Right ventricle myocardium inferior (tissue), 1 donor: ENCODE results near the gene TBC1D14. TPM values are rescaled to one million over a fixed set of nuclear protein-coding genes. Genes with fewer than 3 reads are reported as not detected.
"Not testable (repeated sequence)": the region's sequence is repeated elsewhere in the genome, so short reads cannot be mapped to it uniquely, and the experiment has no call there.

Experiments used
- ATAC-seq: fragments of 200-7000 bp; cut with Tn5 transposase; one replicate; pipeline ENCODE4 v1.9.1; 2020; ENCODE audit warnings: mild to moderate bottlenecking, moderate library complexity
- DNase-seq: peaks from one replicate; pipeline ENCODE4 v3.0.0; 2021; ENCODE audit errors: missing footprints
- intact Hi-C: fragments of 100-400 bp; cut with DNase I; formaldehyde crosslinking; loops from one replicate; pipeline ENCODE4 v1.11.0; 2022
- total RNA-seq: library from RNA; stranded (reverse); fragmentation: NEBNext Ultra II Directional; extraction: Animal tissue kit (Norgen Biotek cat#: 25700); gene quantifications from one replicate; pipeline ENCODE4 v1.2.1, GENCODE V29; 2021
- donor health status: DM: no; HTN: yes; CAD: no; lungs with severe emphysema.

Gene TBC1D14
- total RNA-seq, 1 donor from 2014 or later = 36.1 TPM

DNA sequence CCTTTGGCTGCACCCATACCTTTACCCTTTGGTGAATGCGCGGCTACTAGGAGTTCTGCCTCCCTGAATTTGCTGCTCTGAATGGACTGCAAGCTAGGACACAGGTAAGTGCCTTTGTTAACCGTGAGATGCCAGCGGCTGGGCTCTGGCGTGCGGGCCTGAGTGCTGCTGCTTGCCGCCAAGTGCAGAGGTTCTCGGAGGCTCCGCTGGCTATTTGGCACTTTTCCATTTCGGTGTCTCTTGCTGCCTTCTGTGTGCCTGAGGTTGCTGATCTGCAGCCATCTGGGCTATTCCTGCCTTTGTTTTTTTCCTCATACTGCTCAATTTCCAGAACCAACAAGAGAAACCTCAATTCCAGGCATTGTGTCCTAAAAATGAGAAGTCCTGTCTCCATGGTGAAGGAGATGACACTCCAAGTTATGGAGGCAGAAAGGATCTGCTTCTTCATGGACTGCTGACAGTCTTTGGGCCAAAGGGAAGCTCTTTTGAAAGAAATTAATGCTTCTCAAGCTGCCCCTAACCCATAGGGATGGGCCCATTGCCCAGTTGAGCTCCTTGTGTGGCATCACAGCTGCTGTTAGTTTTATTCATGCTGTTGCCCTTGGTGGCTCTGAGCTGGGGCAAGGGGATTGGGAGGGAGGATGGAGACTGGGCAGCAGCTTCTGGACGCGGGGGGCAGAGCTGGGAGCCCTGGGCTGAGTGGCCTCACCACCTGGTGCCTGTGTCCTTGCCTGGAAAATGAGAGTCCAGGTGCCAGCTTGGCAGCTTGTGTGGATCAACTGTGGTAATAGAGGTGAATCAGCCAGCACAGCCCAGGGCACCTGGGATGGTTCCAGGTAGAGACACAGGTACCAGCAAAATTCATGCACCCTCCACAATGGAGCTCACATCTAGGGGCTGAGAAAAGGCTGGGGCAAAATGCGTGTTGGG, 3.8 kb upstream of the TBC1D14 start:
- ATAC-seq = no peak
- intact Hi-C loops = no loop called here
- DNase-seq = peak; percentile 42

DNA sequence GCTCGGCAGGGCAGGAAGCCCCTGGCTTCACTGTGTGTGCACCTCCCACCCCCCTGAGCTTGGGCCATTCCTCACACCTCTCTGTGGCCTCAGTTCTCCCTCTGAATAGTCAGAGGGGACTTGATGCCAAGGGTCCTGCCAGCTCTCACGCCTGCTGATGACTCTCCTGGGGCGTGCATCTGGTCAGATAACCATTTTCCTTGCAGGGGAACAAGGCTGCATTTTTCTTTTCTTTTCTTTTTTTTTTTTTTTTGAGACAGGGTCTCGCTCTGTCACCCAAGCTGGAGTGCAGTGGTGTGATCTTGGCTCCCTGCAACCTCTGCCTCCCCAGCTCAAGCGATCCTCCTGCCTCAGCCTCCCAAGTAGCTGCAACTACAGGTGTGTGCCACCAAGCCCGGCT, 3.1 kb upstream of the TBC1D14 start:
- intact Hi-C loops, ATAC-seq: not testable (repeated sequence)
- peak; percentile 6 for DNase-seq

DNA sequence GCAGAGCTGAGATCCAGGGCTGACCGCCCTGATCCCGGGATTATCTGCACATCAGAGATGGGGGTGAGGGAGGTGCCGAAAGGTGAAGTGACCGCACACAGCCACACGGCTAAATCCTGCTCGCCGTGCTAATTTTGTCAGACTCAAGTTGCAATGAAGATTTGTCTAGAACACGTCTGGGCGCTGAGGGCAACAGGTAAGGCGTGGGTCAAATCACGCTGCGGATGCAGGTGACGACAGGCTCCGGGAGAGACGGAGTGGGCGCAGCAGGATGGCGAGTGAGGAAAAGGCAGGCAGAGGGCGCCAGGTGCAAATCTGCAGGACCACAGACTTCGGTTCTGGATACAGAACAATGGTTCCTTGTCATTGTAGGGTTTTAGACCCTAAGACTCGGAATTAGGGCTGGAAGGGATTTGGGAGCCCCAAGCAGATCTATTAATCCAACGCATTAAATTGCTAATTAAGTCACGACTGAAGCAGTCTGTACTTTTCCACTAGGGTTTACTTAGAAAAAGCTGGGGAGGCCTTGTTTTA, 1.9 kb upstream of the TBC1D14 start:
- intact Hi-C loops = loop anchor here (2.0 kb wide), 1 partner anchor 163 kb away; no protein-coding TSS in a partner anchor
- DNase-seq (peak; percentile 63), ATAC-seq (no peak)

DNA sequence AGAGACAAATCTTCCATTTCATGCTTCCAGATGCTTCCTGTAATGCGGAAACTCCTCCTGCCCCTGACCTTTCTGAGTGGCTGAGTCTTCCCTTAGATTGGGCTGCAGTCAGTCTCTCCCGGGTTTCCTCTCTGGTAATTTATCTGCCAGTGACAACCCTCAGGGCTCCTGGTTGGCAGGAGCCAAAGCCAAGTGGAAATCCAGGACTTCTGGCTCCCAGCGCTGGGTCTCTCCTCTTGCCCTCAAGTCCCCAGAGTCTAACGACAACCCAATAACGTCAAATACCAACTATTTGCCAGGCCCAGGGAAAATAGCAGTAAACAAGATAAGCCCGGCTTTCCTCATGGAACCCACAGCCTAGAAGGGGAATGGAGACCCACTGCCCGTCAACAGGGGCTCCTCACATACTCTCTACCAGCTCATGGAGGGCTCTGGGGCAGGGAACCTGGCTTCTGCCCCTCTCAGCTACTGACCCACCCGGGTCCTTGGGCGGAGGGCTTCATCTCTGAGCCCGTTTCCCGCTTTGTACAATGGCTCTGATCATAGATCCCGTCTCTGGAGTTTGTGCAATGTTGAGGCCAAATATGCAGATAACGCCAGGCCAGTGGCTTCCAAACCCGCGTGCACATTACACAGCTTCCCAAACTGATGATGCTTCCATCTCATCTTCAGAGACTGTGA, 1.1 kb upstream of the TBC1D14 start:
- ATAC-seq (no peak), DNase-seq (peak; percentile 53)
- intact Hi-C loops = loop anchor here (2.0 kb wide), 1 partner anchor 162 kb away; no protein-coding TSS in a partner anchor

DNA sequence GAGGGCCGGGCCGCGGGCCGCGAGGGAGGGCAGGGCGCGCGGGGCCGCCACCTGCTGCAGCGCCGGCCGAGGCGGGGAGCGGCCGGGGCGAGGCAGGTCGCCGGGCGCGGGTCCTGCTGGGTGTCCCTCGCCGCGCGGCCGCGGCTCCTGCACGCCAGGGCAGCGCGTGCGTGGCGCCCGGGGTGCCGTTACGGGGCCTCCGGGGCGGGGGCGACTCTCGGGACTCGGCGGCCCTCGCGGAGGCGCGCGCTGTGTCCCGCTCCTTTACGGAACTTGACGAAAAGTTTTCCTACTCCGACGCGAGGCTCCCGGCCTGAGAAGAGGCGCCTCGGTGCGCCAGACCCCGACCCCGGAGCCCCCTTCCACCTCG, 329 bp downstream of the TBC1D14 start:
- ATAC-seq (no peak), DNase-seq (peak; percentile 80)
- intact Hi-C loops = loop anchor here (2.0 to 10.0 kb wide), 3 partner anchors 77 to 161 kb away; partner anchors contain the start of gene TADA2B

DNA sequence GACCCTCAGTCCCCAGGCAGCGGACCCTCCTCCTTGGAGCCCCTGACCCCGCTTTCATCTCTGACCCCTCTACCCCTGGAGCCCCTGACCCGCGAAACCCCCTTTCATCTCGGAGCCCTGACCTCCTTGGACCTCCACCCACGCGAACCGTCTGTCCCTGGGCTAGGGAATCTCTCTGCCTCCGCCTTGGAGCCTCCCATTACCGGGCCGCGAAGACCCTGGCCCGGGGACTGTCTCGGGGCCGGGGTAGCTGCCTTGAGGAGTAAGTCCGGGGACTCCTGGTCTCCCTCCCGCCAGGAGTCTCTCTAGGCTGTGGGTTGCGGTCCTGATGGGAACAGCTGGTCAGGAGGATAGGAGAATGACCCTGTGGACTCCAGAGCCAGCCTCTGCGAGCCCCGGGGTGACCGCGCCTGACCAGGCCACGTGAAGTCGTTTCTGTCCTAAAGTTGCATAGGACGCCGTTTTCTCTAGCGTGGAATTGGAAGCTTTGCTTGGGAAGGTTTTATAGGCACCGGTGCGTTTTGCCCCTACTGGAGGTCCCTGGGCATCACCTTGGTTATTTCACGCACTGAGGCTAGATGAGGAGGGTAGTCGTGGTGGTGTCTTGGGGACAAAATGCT, 824 bp downstream of the TBC1D14 start:
- no peak for DNase-seq
- ATAC-seq = no peak
- intact Hi-C loops = loop anchor here (2.0 to 10.0 kb wide), 2 partner anchors 76 to 134 kb away; partner anchors contain the start of gene TADA2B

DNA sequence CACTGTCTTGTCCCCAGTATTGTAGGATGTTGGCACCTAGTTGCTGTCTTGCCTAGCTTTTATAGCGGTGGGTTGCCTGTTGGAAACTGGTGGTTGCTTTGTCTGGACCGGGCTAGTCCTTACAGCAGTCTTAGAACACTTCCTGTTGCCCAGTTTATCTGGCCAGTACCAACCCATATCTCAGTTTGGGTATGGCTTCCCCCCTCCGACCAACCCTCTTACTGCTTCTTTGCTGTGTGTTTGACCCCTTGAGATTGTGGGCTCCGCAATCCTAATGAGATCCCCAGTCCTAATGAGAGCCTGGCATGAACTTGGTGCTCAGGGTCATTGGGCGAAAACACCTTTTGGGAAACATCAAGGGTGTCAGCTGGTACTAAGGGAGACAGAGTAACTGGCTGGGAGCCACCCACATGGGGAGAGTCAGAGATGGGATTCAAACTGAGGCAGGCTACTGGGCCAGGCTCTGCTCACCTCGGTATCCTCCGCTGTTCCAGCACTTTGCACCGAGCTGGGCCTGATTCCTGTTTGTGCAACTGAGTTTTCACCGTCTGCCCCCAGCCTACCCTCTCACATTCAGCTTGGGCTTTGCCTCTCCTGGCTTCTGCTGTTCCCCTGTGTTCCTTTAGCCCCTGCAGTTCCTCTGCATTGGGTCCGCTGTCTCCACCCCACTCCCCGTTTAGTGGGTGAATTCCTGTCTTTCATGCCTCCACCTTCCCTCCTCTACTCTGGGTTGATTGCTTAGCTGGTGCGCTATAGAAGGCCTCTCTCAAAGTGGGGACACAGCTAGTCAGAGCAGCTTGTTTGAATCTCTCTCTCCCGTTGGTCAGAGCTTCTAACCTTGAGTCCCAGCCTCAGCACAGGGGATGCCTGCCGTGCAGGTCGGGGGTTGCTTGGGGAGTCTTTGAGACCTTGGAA, 1.6 kb downstream of the TBC1D14 start:
- ATAC-seq (no peak), DNase-seq (peak; percentile 37)
- intact Hi-C loops = loop anchor here (2.0 to 10.0 kb wide), 2 partner anchors 76 to 134 kb away; partner anchors contain the start of gene TADA2B

DNA sequence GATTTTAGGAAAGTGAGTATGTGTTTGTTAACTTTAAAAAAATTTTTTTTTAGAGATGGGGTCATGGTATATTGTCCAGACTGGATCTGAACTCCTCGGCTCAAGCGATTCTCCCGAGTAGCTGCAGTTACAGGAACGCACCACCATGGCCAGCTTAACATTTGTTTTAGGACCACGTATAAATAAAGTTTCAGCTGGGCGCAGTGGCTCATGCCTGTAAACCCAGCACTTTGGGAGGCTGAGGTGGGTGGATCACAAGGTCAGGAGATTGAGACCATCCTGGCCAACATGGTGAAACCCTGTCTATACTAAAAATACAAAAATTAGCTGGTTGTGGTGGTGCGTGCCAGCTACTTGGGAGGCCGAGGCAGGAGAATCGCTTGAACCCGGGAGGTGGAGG, 2.3 kb downstream of the TBC1D14 start:
- DNase-seq = peak; percentile 7
- intact Hi-C loops = loop anchor here (2.0 to 10.0 kb wide), 2 partner anchors 75 to 133 kb away; partner anchors contain the start of gene TADA2B
- not testable (repeated sequence) for ATAC-seq

DNA sequence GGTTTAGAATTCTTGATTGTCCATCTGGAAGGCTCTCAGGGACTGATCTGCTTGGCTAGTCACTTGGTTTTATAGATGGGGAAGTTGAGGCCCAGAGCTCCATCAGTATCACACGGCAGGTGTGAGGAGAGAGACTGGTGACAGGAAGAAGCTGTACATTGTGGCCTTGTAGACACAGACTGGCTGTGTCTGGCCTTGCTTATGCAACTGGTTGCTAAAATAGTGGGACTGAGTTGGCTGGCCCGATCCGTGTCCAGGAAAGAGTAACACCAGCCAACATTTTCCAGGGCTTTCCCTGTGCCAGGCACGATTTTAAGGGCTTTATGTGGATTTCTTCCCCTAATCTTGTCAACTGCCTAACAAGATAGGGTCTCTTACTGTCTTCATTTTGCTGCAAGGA, 2.8 kb downstream of the TBC1D14 start:
- DNase-seq = peak; percentile 55
- intact Hi-C loops = loop anchor here (10.0 kb wide), 1 partner anchor 132 kb away; the partner anchor contains the start of gene TADA2B
- peak; percentile 47 for ATAC-seq

DNA sequence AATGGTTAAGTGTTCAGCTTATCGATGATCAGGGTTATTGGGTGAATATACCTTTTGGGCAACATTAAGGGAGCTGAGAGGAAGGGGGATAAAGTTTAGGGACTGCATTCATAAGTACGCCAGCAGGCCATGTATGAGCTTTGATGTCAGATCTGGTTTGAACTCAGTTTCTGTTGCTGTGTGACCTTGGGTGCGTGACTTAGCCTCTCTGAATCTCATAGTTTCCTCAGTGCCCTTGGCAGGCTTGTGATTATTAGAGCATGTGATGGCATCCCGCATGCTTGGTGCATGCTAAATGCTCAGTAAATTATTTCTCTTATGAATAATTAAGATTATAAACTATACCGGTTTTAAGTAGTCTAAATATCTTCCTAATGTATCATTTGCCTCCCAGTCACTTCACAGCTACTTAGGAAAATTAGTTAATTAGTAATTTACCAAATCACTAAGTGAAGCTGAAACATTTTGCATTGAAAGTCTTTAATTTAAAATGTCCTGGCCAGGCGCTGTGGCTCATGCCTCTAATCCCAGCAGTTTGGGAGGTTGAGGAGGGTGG, 3.8 kb downstream of the TBC1D14 start:
- DNase-seq (no peak), ATAC-seq (no peak)
- intact Hi-C loops = loop anchor here (10.0 kb wide), 1 partner anchor 131 kb away; the partner anchor contains the start of gene TADA2B

DNA sequence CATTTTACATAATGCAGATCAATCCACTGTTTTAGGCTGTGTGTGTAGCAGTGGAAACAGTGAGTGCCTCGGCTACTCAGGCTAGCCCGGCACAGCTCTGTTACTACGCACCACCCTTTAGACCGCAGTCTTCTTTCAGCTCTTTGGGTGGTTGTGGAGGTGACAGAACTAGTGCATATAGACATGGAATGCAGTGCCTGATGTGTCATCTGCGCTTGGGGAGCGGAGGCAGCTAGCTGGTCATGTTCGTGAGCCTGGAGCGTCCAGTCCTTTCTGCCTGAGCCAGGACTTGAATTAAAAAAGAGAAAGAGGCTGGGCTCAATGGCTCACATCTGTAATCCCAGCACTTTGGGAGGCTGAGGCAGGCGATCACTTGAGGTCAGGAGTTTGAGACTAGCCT, 4.8 kb downstream of the TBC1D14 start:
- intact Hi-C loops = loop anchor here (10.0 kb wide), 1 partner anchor 130 kb away; the partner anchor contains the start of gene TADA2B
- DNase-seq (peak; percentile 41), ATAC-seq (no peak)

DNA sequence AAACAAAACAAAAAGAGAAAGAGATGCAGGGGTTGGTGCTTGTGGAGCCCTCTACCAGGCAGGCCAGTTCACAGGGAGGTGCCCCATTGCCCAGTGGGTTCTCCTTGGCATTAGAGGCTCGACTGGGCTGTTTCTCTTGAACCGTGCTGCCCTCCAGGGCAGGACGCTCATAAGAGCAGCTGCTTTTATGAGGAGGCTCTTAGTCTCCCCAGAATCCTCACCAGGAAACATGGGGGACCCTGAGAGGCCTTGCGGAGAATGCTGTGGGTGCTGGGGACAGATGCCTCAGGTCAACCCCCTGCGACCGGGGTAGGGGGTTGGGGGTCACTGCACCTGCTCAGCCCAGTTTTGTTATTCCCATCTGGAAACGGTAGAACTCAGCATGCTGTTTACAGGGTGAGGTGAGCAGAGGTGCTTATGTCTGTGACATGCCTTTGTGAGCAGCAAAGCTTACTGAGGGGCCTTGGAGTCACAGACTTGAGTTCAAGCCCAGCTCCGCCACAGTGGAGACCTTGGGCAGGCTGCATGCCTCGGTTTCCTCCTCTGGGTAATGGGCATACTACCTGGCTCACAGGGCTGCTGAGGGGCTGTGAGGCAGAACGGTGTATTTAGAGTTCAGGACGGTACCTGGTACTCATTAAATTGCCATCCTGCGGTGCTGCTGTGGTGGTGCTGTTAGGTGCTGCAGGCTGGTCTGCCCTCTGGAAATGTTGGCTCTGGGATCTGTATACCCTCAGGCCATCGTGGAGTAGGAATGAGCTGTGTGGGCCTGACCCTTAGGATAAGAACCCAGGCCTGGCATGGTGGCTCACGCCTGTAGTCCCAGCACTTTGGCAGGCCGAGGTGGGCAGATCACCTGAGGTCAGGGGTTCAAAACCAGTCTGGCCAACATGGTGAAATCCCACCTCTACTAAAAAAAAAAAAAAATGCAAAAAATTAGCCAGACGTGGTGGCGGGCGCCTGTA, 5.7 kb downstream of the TBC1D14 start:
- ATAC-seq (no peak), DNase-seq (peak; percentile 30)
- intact Hi-C loops = loop anchor here (10.0 kb wide), 1 partner anchor 129 kb away; the partner anchor contains the start of gene TADA2B

DNA sequence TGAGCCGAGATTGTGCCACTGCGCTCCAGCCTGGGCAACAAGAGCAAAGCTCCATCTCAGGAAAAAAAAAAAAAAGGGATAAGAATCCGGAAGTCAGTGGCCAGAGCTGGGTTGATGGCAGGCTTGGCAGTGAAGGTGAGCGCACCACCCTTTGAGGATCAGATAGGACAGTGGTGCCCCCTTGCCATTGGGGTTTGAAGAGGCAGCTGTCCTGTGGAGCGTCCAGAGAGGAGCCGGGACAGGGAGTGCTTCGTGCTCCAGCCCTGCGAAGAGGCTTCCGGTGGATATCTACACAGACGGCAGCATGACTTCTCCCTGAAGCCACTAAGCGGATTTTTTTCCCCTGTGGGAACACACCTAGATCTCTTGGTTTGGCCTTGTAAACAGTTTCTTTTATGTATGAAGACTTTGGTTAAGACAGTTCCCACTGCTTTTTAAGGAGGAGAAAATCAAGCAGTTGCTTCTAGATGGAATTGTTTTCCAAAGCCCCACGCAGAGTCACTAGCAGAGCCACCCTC, 6.5 kb downstream of the TBC1D14 start:
- no peak for ATAC-seq
- intact Hi-C loops = loop anchor here (10.0 kb wide), 1 partner anchor 129 kb away; the partner anchor contains the start of gene TADA2B
- DNase-seq = peak; percentile 3

DNA sequence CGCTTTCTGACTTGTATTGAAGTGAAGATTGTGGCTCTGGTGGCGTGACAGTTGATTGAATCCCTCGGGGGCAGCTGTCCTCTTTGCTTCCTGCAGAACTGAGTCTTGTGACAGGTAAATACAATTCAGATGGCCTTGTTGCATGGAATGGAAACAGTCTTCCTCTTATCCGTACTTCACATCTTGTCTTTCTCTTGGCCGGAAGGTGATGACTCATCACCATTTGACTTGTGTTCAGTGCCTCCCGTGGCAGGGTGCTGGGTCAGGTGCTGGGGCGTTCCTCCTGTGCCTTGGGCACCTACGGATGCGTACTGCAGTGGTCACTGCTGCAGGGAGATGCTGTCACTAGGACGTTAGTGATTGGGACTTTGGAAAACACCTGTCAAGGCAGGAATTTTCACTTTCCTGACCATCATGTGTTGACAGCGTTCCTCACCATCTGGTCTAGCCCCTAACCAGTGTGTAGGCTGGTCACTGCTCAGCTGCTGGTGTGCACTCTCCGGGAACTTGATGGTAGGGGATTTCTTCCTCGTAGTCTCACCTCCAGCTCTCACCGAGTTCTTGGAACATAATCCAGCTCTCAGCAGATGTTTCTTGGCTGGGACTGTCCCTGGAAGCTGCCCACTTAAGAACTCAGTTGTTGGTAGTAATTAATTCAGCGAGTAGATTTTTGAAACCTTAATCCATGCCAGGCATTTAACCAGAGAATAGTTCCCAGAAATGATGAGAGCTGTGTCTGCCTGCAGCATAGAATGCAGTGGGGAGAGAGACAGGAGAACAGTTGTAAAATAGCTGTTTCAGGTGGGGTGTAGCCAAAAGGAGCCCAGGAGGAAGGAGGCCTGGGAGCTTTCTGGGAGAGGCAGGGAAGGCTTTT, 7.2 kb downstream of the TBC1D14 start:
- intact Hi-C loops = loop anchor here (10.0 kb wide), 1 partner anchor 128 kb away; the partner anchor contains the start of gene TADA2B
- ATAC-seq (no peak), DNase-seq (peak; percentile 83)
